Motor neuron (in vitro differentiated cells): ENCODE results near the gene TYROBP. TPM values are rescaled to one million over a fixed set of nuclear protein-coding genes. Genes with fewer than 3 reads are reported as not detected.
A peak's percentile ranks its signal among the peaks of the same experiment; 100 is the strongest.
"Not testable (repeated sequence)": the region's sequence is repeated elsewhere in the genome, so short reads cannot be mapped to it uniquely, and the experiment has no call there.

Experiments used
- ATAC-seq, 8 experiments: fragments of 200-7000 bp; cut with Tn5 transposase; replicated peaks in 6 of 8; 2 replicates each; pipeline ENCODE4 v1.8.0; 2021; ENCODE audit warnings: mild to moderate bottlenecking in 8 of 8, moderate library complexity in 8 of 8
- H3K27ac ChIP-seq, 2 donors: fragments of 250-450 bp; sonication (Bioruptor Pico); 2 replicates each; pipeline ENCODE4 v1.9.0; 2021; ENCODE audit warnings: antibody characterized with exemption in 2 of 2, mild to moderate bottlenecking in 2 of 2, moderate library complexity in 1 of 2
- H3K4me1 ChIP-seq, 2 donors: fragments of 250-450 bp; sonication (Bioruptor Pico); replicated peaks in 1 of 2; 2 replicates each; pipeline ENCODE4 v1.6.1; 2021; ENCODE audit warnings: antibody characterized with exemption in 2 of 2, mild to moderate bottlenecking in 2 of 2, moderate library complexity in 1 of 2
- H3K4me3 ChIP-seq, 5 donors: fragments of 250-450 bp; sonication (Bioruptor Pico); 2 replicates each; pipeline ENCODE4 v1.9.0; 2021; ENCODE audit warnings: antibody characterized with exemption in 5 of 5, mild to moderate bottlenecking in 5 of 5, moderate library complexity in 4 of 5
- WGBS, 10 experiments: fragments of 450-650 bp; shearing (Covaris generic); methylation state at CpG; one replicate each; pipeline ENCODE4 v1.0.0; 2022; 5-methylcytosine and 5-hydroxymethylcytosine counted together
- in situ Hi-C, 9 experiments: fragments of 400-800 bp; cut with MboI; loops; one replicate each; pipeline ENCODE4 v1.15.0; 2021; ENCODE audit warnings: low sequenced_read_pairs in 9 of 9, low pct_unique_long_range_greater_than_20kb in 2 of 9; ENCODE audit not compliant: unreplicated experiment in 9 of 9
- total RNA-seq, 8 experiments: library from RNA; unstranded; fragments of 300-600 nt; gene quantifications; 2 replicates each; pipeline versions ENCODE4 v1.2.3 to v1.2.4, GENCODE V29; 2022

Gene TYROBP
- total RNA-seq, 8 experiments from 2014 or later: 0.76 TPM; not detected in 7

- peaks cover 11 to 12% of the 10 kb centered on the region in 2 donors for H3K4me1 ChIP-seq
- in situ Hi-C loops: no loop called here
- H3K4me3 ChIP-seq: no peak overlapping the region
- H3K27ac ChIP-seq: no peak overlapping the region
- no peak for ATAC-seq
- WGBS, 10 experiments: 12 to 83% methylated on average over 1 to 3 of the region's 12 CpGs; no CpG with 5 or more reads in 8 of the 10 experiments
These were observed 36.5 kb downstream of the TYROBP start for GRCh38 chr19:35871611-35872010.

- H3K4me3 ChIP-seq: no peak overlapping the region
- in situ Hi-C loops: no loop called here
- H3K27ac ChIP-seq: no peak overlapping the region
These were observed 37.3 kb downstream of the TYROBP start for GRCh38 chr19:35870798-35871197.

GRCh38 chr19:35870124-35870736 is 37.9 kb downstream of the TYROBP start:
- H3K27ac ChIP-seq, ATAC-seq, in situ Hi-C loops: not testable (repeated sequence)
- H3K4me3 ChIP-seq: peak overlapping the region; percentile 61 to 94 (median 85)
- peaks cover 11 to 12% of the 10 kb centered on the region in 2 donors for H3K4me1 ChIP-seq
- 0 to 84% (median 45%) methylated on average over 1 to 19 of the region's 26 CpGs; no CpG with 5 or more reads in 2 of the 10 experiments for WGBS, 10 experiments

More at GRCh38 chr19:35870798-35871197, 37.3 kb downstream of the TYROBP start:
- WGBS, 10 experiments: 70 to 100% methylated on average over 1 to 3 of the region's 12 CpGs; no CpG with 5 or more reads in 8 of the 10 experiments
- ATAC-seq: no peak
- peaks cover 11 to 12% of the 10 kb centered on the region in 2 donors for H3K4me1 ChIP-seq

GRCh38 chr19:35869327-35870123 is 38.6 kb downstream of the TYROBP start:
- 0% methylated on average over 2 to 8 of the region's 51 CpGs; no CpG with 5 or more reads in 6 of the 10 experiments for WGBS, 10 experiments
- in situ Hi-C loops: no loop called here
- peak overlapping the region; percentile 85 to 93 for H3K27ac ChIP-seq
- H3K4me3 ChIP-seq: peak overlapping the region; percentile 61 to 94 (median 85)
- peaks cover 11 to 12% of the 10 kb centered on the region in 2 donors for H3K4me1 ChIP-seq
- ATAC-seq: peak; percentile 57 to 85 (median 78)

GRCh38 chr19:35868823-35869326 is 39.2 kb downstream of the TYROBP start:
- Histone ChIP-seq H3K27ac (peak overlapping the region; percentile 85 to 93), H3K4me1 (peaks cover 11 to 12% of the 10 kb centered on the region in 2 donors), H3K4me3 (peak overlapping the region; percentile 61 to 94 (median 85))
- ATAC-seq: peak in 5 of 8 experiments; percentile 1 to 19 (median 13)
- in situ Hi-C loops: no loop called here
- WGBS, 10 experiments: 0% methylated on average over 1 of the region's 15 CpGs; no CpG with 5 or more reads in 9 of the 10 experiments

- 0% methylated on average over 1 to 3 of the region's 60 CpGs; no CpG with 5 or more reads in 8 of the 10 experiments for WGBS, 10 experiments
- Histone ChIP-seq H3K4me1 (peaks cover 11 to 12% of the 10 kb centered on the region in 2 donors), H3K27ac (peak within 1 kb of the TSS; percentile 85 to 93), H3K4me3 (peak within 1 kb of the TSS; percentile 61 to 94 (median 85))
- in situ Hi-C loops: no loop called here
- ATAC-seq: peak; percentile 70 to 91 (median 73)
These were observed 39.8 kb downstream of the TYROBP start, which contains the start of gene APLP1 for GRCh38 chr19:35868172-35868822. APLP1 (plus strand) TSS chr19:35868574; CDS start chr19:35868637, 63 bp downstream.

GRCh38 chr19:35863018-35863417 is 45.1 kb downstream of the TYROBP start:
- no peak for ATAC-seq
- H3K4me3 ChIP-seq: no peak overlapping the region
- in situ Hi-C loops: no loop called here
- peaks cover 12 to 20% of the 10 kb centered on the region in 2 donors for H3K4me1 ChIP-seq
- 0 to 100% (median 83%) methylated on average over 1 to 2 of the region's 5 CpGs; no CpG with 5 or more reads in 4 of the 10 experiments for WGBS, 10 experiments
- no peak overlapping the region for H3K27ac ChIP-seq

GRCh38 chr19:35862528-35862927 is 45.6 kb downstream of the TYROBP start:
- peaks cover 8 to 18% of the 10 kb centered on the region in 2 donors for H3K4me1 ChIP-seq
- ATAC-seq: peak in 1 of 8 experiments; percentile 20
- H3K27ac ChIP-seq: no peak overlapping the region
- in situ Hi-C loops: no loop called here
- no peak overlapping the region for H3K4me3 ChIP-seq
- WGBS, 10 experiments: 40 to 87% (median 80%) methylated on average over 1 to 4 of the region's 14 CpGs; no CpG with 5 or more reads in 5 of the 10 experiments

GRCh38 chr19:35861640-35862160 is 46.4 kb downstream of the TYROBP start:
- in situ Hi-C loops: no loop called here
- Histone ChIP-seq H3K4me1 (peaks cover 7 to 22% of the 10 kb centered on the region in 2 donors), H3K4me3 (no peak overlapping the region), H3K27ac (no peak overlapping the region)
- no peak for ATAC-seq
- 0 to 53% (median 20%) methylated on average over 2 to 7 of the region's 19 CpGs; no CpG with 5 or more reads in 6 of the 10 experiments for WGBS, 10 experiments

- peak; percentile 27 to 82 (median 58) for ATAC-seq
- 0 to 56% (median 5%) methylated on average over 1 to 5 of the region's 55 CpGs; no CpG with 5 or more reads in 5 of the 10 experiments for WGBS, 10 experiments
- Histone ChIP-seq H3K4me3 (no peak overlapping the region), H3K4me1 (peaks cover 7 to 22% of the 10 kb centered on the region in 2 donors), H3K27ac (no peak overlapping the region)
- in situ Hi-C loops: no loop called here
These were observed 47.1 kb downstream of the TYROBP start for GRCh38 chr19:35860818-35861639.

GRCh38 chr19:35860436-35860817 is 47.7 kb downstream of the TYROBP start:
- in situ Hi-C loops: no loop called here
- H3K4me3 ChIP-seq: no peak overlapping the region
- no peak for ATAC-seq
- no peak overlapping the region for H3K27ac ChIP-seq
- peaks cover 12 to 27% of the 10 kb centered on the region in 2 donors for H3K4me1 ChIP-seq
- 0 to 50% methylated on average over 1 to 2 of the region's 24 CpGs; no CpG with 5 or more reads in 8 of the 10 experiments for WGBS, 10 experiments

- no peak for ATAC-seq
- H3K4me3 ChIP-seq: no peak overlapping the region
- no peak overlapping the region for H3K27ac ChIP-seq
- H3K4me1 ChIP-seq: peaks cover 22 to 37% of the 10 kb centered on the region in 2 donors
- in situ Hi-C loops: no loop called here
- no CpG with 5 or more reads among the region's 4 CpGs for WGBS, 10 experiments
These were observed 48.7 kb downstream of the TYROBP start for GRCh38 chr19:35859414-35859813.
